GM21825 (cell line): ENCODE data around the gene B3GNT5.

Source experiments
- ATAC-seq: cut with Tn5 transposase; IDR thresholded peaks from one replicate; pipeline ENCODE4 v1.9.1; 2021; ENCODE audit warnings: mild to moderate bottlenecking, moderate library complexity; ENCODE audit not compliant: unreplicated experiment

B3GNT5 gene

DNA sequence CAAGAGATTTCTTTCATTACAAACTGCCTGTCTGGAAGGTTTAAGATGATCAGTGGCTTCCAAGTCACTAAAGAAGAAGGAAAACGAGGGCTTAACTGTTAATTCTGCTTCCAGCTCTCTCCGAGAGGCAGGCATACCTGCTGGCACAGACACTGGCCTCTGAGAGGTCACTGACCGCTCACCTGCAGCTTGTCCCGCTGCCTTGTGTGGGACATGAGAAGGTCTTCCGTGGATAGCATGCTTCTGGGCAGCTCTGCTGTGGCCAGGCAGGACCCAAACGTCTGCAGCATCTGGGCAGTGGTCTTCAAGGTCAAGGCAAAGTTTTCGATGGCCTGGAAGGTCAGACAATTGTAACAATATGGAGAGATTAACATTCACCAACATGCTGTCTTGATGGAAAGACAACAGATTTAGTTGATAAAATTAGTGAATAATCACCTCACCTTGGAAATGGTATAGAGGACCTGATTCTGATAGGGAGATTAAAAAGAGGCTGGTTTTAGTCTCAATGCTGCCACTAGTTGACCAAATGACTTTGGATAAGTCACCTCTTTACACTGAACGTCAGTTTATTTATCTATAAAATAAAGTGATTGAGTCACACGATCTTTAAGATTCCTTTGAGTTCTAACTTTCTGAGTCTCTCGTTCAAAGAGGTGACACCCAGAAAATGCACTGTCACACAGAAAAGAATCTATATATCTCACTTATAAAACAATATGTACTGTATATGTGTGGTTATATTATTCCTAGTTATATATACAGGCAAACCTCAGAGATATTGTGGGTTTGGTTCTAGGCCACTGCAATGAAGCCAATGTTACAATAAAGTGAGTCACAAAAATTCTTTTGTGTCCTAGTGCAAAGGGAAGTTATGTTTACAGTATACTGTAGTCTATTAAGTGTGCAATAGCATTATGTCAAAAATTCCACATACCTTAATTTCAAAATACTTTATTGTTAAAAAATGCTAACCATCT lies 65.1 kb downstream of the B3GNT5 start:
- ATAC-seq, result no peak

DNA sequence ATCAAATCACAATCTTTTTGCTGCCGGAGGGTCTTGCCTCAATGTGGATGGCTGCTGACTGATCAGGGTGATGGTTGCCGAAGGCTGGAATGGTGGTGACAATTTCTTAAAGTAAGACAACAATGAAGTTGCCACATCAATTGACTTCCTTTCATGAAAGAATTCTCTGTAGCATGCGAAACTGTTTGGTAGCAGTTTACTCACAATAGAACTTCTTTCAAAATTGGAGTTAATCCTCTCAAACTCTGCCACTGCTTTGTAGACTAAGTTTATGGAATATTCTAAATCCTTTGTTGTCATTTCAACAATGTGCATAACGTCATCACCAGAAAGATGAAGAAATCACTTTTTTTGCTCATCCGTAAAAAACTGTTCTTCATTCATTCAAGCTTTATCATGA lies 65.8 kb downstream of the B3GNT5 start:
- ATAC-seq, result no peak

DNA sequence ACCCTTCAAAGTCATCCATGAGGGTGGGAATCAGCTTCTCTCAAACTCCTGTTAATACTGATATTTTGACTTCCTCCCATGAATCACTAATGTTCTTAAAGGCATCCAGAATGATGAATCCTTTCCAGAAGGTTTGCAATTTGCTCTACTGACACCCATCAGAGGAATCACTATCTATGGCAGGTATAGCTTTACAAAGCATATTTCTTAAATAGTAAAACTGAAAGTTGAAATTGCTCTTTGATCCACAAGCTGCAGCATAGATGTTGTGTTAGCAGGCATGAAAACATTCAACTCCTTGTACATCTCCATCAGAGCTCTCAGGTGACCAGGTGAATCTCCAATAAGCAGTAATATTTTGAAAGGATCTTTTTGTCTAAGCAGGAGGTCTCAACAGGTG lies 66.3 kb downstream of the B3GNT5 start:
- ATAC-seq, result no peak
